ENCODE measurements around the gene AGAP1.

DNA sequence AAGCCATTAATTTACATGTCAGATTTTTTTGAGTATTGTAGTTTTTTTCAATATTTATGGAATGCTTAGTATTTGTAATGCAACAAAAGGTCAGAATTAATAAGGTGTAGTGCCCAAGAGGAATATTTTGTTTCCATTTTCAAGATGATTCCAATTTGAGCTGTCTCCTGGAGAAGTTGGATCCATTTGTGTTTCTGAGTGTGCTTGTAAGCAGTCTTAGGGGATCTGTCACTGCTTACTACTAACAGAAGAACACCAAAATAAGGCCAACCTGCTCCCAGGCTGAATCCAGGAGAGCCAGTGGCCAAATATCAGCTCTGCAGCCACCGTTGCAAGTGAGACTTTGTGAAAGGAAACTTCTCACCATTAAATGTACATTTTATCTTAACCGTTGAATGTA, 129.9 kb downstream of the AGAP1 start:
- TF ChIP-seq POLR2A (IDR thresholded peaks at IDR 0.05): no peak
- TF ChIP-seq, protein P1, sequence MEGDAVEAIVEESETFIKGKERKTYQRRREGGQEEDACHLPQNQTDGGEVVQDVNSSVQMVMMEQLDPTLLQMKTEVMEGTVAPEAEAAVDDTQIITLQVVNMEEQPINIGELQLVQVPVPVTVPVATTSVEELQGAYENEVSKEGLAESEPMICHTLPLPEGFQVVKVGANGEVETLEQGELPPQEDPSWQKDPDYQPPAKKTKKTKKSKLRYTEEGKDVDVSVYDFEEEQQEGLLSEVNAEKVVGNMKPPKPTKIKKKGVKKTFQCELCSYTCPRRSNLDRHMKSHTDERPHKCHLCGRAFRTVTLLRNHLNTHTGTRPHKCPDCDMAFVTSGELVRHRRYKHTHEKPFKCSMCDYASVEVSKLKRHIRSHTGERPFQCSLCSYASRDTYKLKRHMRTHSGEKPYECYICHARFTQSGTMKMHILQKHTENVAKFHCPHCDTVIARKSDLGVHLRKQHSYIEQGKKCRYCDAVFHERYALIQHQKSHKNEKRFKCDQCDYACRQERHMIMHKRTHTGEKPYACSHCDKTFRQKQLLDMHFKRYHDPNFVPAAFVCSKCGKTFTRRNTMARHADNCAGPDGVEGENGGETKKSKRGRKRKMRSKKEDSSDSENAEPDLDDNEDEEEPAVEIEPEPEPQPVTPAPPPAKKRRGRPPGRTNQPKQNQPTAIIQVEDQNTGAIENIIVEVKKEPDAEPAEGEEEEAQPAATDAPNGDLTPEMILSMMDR (IDR thresholded peaks at IDR 0.05): no peak

Data from vagina (tissue), 2 donors.